NB4 (cell line): ENCODE data around the gene SLC2A4RG.

ENCODE experiments used
- CTCF ChIP-seq: IDR thresholded peaks from one replicate; pipeline ENCODE4 v1.5.1; 2012; ENCODE audit warnings: low read depth, low read length
- MAX ChIP-seq: IDR thresholded peaks from 2 replicates; pipeline ENCODE4 v1.6.1; 2011; ENCODE audit warnings: low read depth, low read length
- MYC ChIP-seq: IDR thresholded peaks from 2 replicates; pipeline ENCODE4 v1.6.1; 2011; ENCODE audit warnings: low read depth, low read length
- POLR2A ChIP-seq: IDR thresholded peaks from 2 replicates; pipeline ENCODE4 v1.6.1; 2011; ENCODE audit warnings: mild to moderate bottlenecking; ENCODE audit not compliant: insufficient read length; ENCODE audit errors: extremely low read depth

- TF ChIP-seq CTCF, result no peak
- no peak for TF ChIP-seq POLR2A
- TF ChIP-seq MAX, result no peak
- TF ChIP-seq MYC, result no peak
Observed at GRCh38 chr20:63746751-63747315, 7.3 kb downstream of the SLC2A4RG start.
